GM12873 (cell line): ENCODE measurements around the gene ZFP57.

ENCODE experiments used
- CTCF ChIP-seq: IDR thresholded peaks from 2 replicates; pipeline ENCODE4 v1.5.1; 2012; ENCODE audit warnings: low read depth, mild to moderate bottlenecking, moderate library complexity, low read length, control low read depth; ENCODE audit not compliant: insufficient read depth; ENCODE audit errors: missing control alignments

Gene ZFP57

GRCh38 chr6:29649701-29650673 is 31.0 kb downstream of the ZFP57 start:
- TF ChIP-seq CTCF: peak; percentile 88

GRCh38 chr6:29647927-29648642 is 32.9 kb downstream of the ZFP57 start:
- TF ChIP-seq CTCF: peak; percentile 63

- TF ChIP-seq CTCF: no peak
Measured at GRCh38 chr6:29641430-29642148, 39.4 kb downstream of the ZFP57 start.

- TF ChIP-seq CTCF: no peak
Measured at GRCh38 chr6:29637247-29637646, 43.7 kb downstream of the ZFP57 start.

- no peak for TF ChIP-seq CTCF
Measured at GRCh38 chr6:29633534-29633905, 47.4 kb downstream of the ZFP57 start.

- TF ChIP-seq CTCF: no peak
Measured at GRCh38 chr6:29632789-29633533, 48.0 kb downstream of the ZFP57 start, which contains the start of gene GABBR1. TSS of gene GABBR1 (minus strand) at chr6:29633183. CDS start at chr6:29632385, 798 bp downstream.
